GM23248 (cell line): ENCODE measurements around the gene PHLPP2. TPM values are rescaled to one million over a fixed set of nuclear protein-coding genes. Genes with fewer than 3 reads are reported as not detected.

Source experiments
- DNase-seq: peaks from one replicate; pipeline ENCODE4 v3.0.0-alpha.2; 2015
- H2AFZ ChIP-seq: fragments of 200-600 bp; sonication (generic); 2 replicates; pipeline ENCODE4 v1.6.1; 2016; ENCODE audit warnings: antibody characterized with exemption
- H3F3A ChIP-seq: fragments of 200-600 bp; sonication (generic); 2 replicates; pipeline ENCODE4 v1.6.1; 2016; ENCODE audit warnings: mild to moderate bottlenecking, antibody characterized with exemption, mixed run types; ENCODE audit not compliant: insufficient read depth
- H3K27ac ChIP-seq: fragments of 200-600 bp; sonication (generic); 2 replicates; pipeline ENCODE4 v1.5.1; 2016; ENCODE audit warnings: mild to moderate bottlenecking
- H3K27me3 ChIP-seq: fragments of 200-600 bp; sonication (generic); replicated peaks from 2 replicates; pipeline ENCODE4 v1.6.1; 2016; ENCODE audit warnings: mild to moderate bottlenecking; ENCODE audit not compliant: insufficient read depth
- H3K36me3 ChIP-seq: fragments of 200-600 bp; sonication (generic); 2 replicates; pipeline ENCODE4 v1.6.1; 2016; ENCODE audit warnings: low read depth, mild to moderate bottlenecking
- H3K4me1 ChIP-seq: fragments of 200-600 bp; sonication (generic); 2 replicates; pipeline ENCODE4 v1.6.1; 2016; ENCODE audit warnings: mild to moderate bottlenecking; ENCODE audit not compliant: insufficient read depth
- H3K4me2 ChIP-seq: fragments of 200-600 bp; sonication (generic); one replicate; pipeline ENCODE4 v1.6.1; 2016; ENCODE audit warnings: mild to moderate bottlenecking; ENCODE audit not compliant: unreplicated experiment
- H3K4me3 ChIP-seq: fragments of 200-600 bp; sonication (generic); 2 replicates; pipeline ENCODE4 v1.5.1; 2016; ENCODE audit warnings: mild to moderate bottlenecking
- H3K79me2 ChIP-seq: fragments of 200-600 bp; sonication (generic); 2 replicates; pipeline ENCODE4 v1.6.1; 2016; ENCODE audit warnings: mild to moderate bottlenecking; ENCODE audit not compliant: insufficient read depth
- H3K9ac ChIP-seq: fragments of 200-600 bp; sonication (generic); 2 replicates; pipeline ENCODE4 v1.6.1; 2016; ENCODE audit warnings: mild to moderate bottlenecking
- H3K9me2 ChIP-seq: fragments of 200-600 bp; sonication (generic); 2 replicates; pipeline ENCODE4 v1.6.1; 2016; ENCODE audit warnings: mixed run types, mild to moderate bottlenecking, moderate library complexity; ENCODE audit not compliant: insufficient read depth
- H3K9me3 ChIP-seq: fragments of 200-600 bp; sonication (generic); one replicate; pipeline ENCODE4 v1.6.1; 2017; ENCODE audit warnings: low read depth
- H4K20me1 ChIP-seq: fragments of 200-600 bp; sonication (generic); 2 replicates; pipeline ENCODE4 v1.6.0; 2016; ENCODE audit not compliant: insufficient read depth
- EZH2 ChIP-seq: fragments of 200-600 bp; sonication (generic); IDR thresholded peaks from 2 replicates; pipeline ENCODE4 v1.6.1; 2018; ENCODE audit warnings: antibody characterized with exemption, mild to moderate bottlenecking; ENCODE audit not compliant: insufficient read depth, poor library complexity, severe bottlenecking
- EZH2phosphoT487 ChIP-seq: fragments of 200-600 bp; sonication (generic); IDR thresholded peaks from 2 replicates; pipeline ENCODE4 v1.6.1; 2018; ENCODE audit warnings: antibody characterized with exemption, moderate library complexity, mild to moderate bottlenecking, low read depth; ENCODE audit not compliant: insufficient read depth
- WGBS, 2 experiments: methylation state at CpG; one replicate each; pipeline ENCODE4 v1.1.6; 2015 to 2017; ENCODE audit warnings: low lambda C conversion rate in 2 of 2, low coverage in 1 of 2; ENCODE audit errors: missing lambda C conversion rate in 2 of 2; 5-methylcytosine and 5-hydroxymethylcytosine counted together
- in situ Hi-C: fragments of 300-500 bp; cut with MboI; formaldehyde crosslinking; loops from 2 replicates; pipeline ENCODE4 v1.15.0; 2020
- polyA plus RNA-seq: library from polyadenylated mRNA; unstranded; fragments of >200 nt; fragmentation: Nextera tagmentation; extraction: Ambion mirVana; gene quantifications from 2 replicates; pipeline ENCODE4 v1.2.1, GENCODE V29; 2016
- total RNA-seq: library from RNA; depleted of rRNA; stranded (reverse); fragments of >200 nt; shearing (Covaris generic); gene quantifications from 2 replicates; pipeline ENCODE4 v1.2.3, GENCODE V29; 2014

PHLPP2 gene
- total and polyA plus RNA-seq, 2 experiments from 2014 or later: 2.6 to 7.1 TPM

DNA sequence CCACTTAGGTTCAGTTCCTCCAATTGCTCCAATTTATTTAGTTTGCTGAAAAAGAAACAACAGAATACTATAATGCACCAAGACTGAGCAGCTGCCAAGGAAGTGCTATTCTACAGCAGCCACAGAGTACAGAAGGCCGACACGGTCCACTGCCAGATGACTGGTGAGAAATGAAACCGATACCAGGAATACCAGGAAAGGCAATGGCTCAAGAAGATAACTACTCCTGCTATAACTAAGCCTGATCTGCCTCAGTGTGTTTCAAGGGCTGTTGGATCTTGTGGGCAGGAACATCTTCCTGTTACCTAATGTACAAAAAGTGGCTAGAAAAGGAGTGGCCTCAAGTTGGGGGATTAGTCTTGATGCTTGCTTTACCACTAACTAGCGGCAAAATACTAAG lies 65.7 kb downstream of the PHLPP2 start:
- no peaks in the 10 kb centered on the region for H3K4me1 ChIP-seq
- in situ Hi-C loops: no loop called here
- H3K36me3 ChIP-seq: peaks cover 36% of the 10 kb centered on the region

GRCh38 chr16:71649704-71650103 lies 74.8 kb downstream of the PHLPP2 start:
- DNase-seq: no peak
- TF ChIP-seq EZH2phosphoT487 (no peak), EZH2 (no peak)
- H2AFZ ChIP-seq: no peak overlapping the region
- H3K4me2 ChIP-seq: no peak overlapping the region
- H3K9me3 ChIP-seq: no peaks in the 10 kb centered on the region
- H3K9me2 ChIP-seq: no peaks in the 10 kb centered on the region
- H3K4me1 ChIP-seq: no peaks in the 10 kb centered on the region
- H3K79me2 ChIP-seq: no peaks in the 10 kb centered on the region
- H4K20me1 ChIP-seq: no peaks in the 10 kb centered on the region
- in situ Hi-C loops: no loop called here
- WGBS, 2 experiments: 99% methylated on average over 7 of the region's 7 CpGs
- no peaks in the 10 kb centered on the region for H3F3A ChIP-seq
- no peak overlapping the region for H3K4me3 ChIP-seq
- no peak overlapping the region for H3K9ac ChIP-seq
- no peak overlapping the region for H3K27ac ChIP-seq
- H3K27me3 ChIP-seq: no peaks in the 10 kb centered on the region
- H3K36me3 ChIP-seq: peaks cover 27% of the 10 kb centered on the region

More for the DNA sequence above, 65.7 kb downstream of the PHLPP2 start:
- Histone ChIP-seq H2AFZ (no peak overlapping the region), H3K9me2 (no peaks in the 10 kb centered on the region), H3K79me2 (no peaks in the 10 kb centered on the region), H3K27ac (no peak overlapping the region), H3K4me2 (no peak overlapping the region), H3K4me3 (no peak overlapping the region), H4K20me1 (no peaks in the 10 kb centered on the region), H3K9me3 (no peaks in the 10 kb centered on the region), H3K27me3 (no peaks in the 10 kb centered on the region), H3K9ac (no peak overlapping the region), H3F3A (no peaks in the 10 kb centered on the region)
- DNase-seq: no peak
- TF ChIP-seq EZH2phosphoT487 (no peak), EZH2 (no peak)
- 92 to 100% methylated on average over 4 of the region's 4 CpGs for WGBS, 2 experiments

DNA sequence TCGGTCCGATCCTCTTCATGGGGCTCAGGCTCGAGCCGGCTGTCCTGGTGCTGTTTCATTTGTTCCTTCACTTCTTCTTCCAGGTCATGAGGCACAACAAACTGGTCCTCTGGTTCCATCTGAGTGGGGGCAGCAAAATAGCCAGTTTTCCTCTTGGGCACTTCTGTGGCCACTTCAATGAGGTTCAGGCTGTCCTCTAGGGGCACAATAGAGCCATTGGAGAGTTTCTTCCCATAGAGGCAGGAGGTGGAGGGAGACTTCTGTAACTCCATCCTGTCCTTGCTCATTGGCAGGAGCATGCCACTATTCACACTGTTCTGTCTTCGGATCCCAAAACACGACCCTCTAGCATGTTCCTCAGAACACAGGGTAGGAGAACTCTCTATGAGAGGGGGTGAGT lies 75.6 kb downstream of the PHLPP2 start:
- Histone ChIP-seq H3K4me1 (no peaks in the 10 kb centered on the region), H3F3A (no peaks in the 10 kb centered on the region), H3K27me3 (no peaks in the 10 kb centered on the region), H4K20me1 (no peaks in the 10 kb centered on the region), H3K79me2 (no peaks in the 10 kb centered on the region), H3K9me2 (no peaks in the 10 kb centered on the region), H3K9me3 (no peaks in the 10 kb centered on the region), H3K36me3 (peaks cover 21% of the 10 kb centered on the region), H3K4me3 (no peak overlapping the region), H3K9ac (no peak overlapping the region), H3K4me2 (no peak overlapping the region), H2AFZ (no peak overlapping the region), H3K27ac (no peak overlapping the region)
- no peak for TF ChIP-seq EZH2phosphoT487
- TF ChIP-seq EZH2: no peak
- peak; percentile 18 for DNase-seq
- 78 to 80% methylated on average over 6 of the region's 6 CpGs for WGBS, 2 experiments
- in situ Hi-C loops: no loop called here

GRCh38 chr16:71648162-71648561 lies 76.3 kb downstream of the PHLPP2 start:
- no peak for TF ChIP-seq EZH2
- TF ChIP-seq EZH2phosphoT487: no peak
- Histone ChIP-seq H3K9me3 (no peaks in the 10 kb centered on the region), H3K27ac (no peak overlapping the region), H3F3A (no peaks in the 10 kb centered on the region), H3K79me2 (no peaks in the 10 kb centered on the region), H3K36me3 (peaks cover 17% of the 10 kb centered on the region), H3K4me3 (no peak overlapping the region), H3K27me3 (no peaks in the 10 kb centered on the region), H2AFZ (no peak overlapping the region), H3K9ac (no peak overlapping the region), H4K20me1 (no peaks in the 10 kb centered on the region), H3K4me2 (no peak overlapping the region), H3K9me2 (no peaks in the 10 kb centered on the region), H3K4me1 (no peaks in the 10 kb centered on the region)
- DNase-seq: no peak
- in situ Hi-C loops: no loop called here
- 65 to 80% methylated on average over 2 of the region's 2 CpGs for WGBS, 2 experiments

GRCh38 chr16:71647391-71647790 lies 77.1 kb downstream of the PHLPP2 start:
- no peaks in the 10 kb centered on the region for H4K20me1 ChIP-seq
- H3K36me3 ChIP-seq: peaks cover 15% of the 10 kb centered on the region
- no peak overlapping the region for H3K4me3 ChIP-seq
- H2AFZ ChIP-seq: no peak overlapping the region
- DNase-seq: no peak
- no peaks in the 10 kb centered on the region for H3K79me2 ChIP-seq
- no peaks in the 10 kb centered on the region for H3K4me1 ChIP-seq
- in situ Hi-C loops: no loop called here
- H3K9me3 ChIP-seq: no peaks in the 10 kb centered on the region
- WGBS, 2 experiments: 77 to 81% methylated on average over 7 of the region's 7 CpGs
- no peak overlapping the region for H3K9ac ChIP-seq
- H3K27me3 ChIP-seq: no peaks in the 10 kb centered on the region
- no peak for TF ChIP-seq EZH2
- no peak for TF ChIP-seq EZH2phosphoT487
- H3F3A ChIP-seq: no peaks in the 10 kb centered on the region
- no peaks in the 10 kb centered on the region for H3K9me2 ChIP-seq
- H3K4me2 ChIP-seq: no peak overlapping the region
- no peak overlapping the region for H3K27ac ChIP-seq
